SU-DHL-6 (cell line): ENCODE results near the gene PITPNC1.
A peak's percentile ranks its signal among the peaks of the same experiment; 100 is the strongest.
"Not testable (repeated sequence)": the region's sequence is repeated elsewhere in the genome, so short reads cannot be mapped to it uniquely, and the experiment has no call there.

Experiments
- H2AFZ ChIP-seq: fragments of 200-600 bp; sonication (generic); 2 replicates; pipeline ENCODE4 v1.6.1; 2014; ENCODE audit warnings: low read depth, mild to moderate bottlenecking, moderate library complexity, mixed read lengths, antibody characterized with exemption, low read length; ENCODE audit not compliant: severe bottlenecking
- H3F3A ChIP-seq: fragments of 200-600 bp; shearing (Covaris generic); 2 replicates; pipeline ENCODE4 v1.6.0; 2016; ENCODE audit warnings: antibody characterized with exemption, mild to moderate bottlenecking; ENCODE audit not compliant: insufficient read depth
- H3K27ac ChIP-seq: fragments of 200-600 bp; sonication (generic); 2 replicates; pipeline ENCODE4 v1.5.1; 2016; ENCODE audit warnings: low read depth, mild to moderate bottlenecking, low read length, moderate library complexity, mixed read lengths
- H3K27me3 ChIP-seq: fragments of 200-600 bp; sonication (generic), shearing (Covaris generic); 2 replicates; pipeline ENCODE4 v1.6.0; 2014; ENCODE audit warnings: mild to moderate bottlenecking, low read length
- H3K36me3 ChIP-seq: fragments of 200-600 bp; sonication (generic); 2 replicates; pipeline ENCODE4 v1.6.1; 2014; ENCODE audit warnings: mild to moderate bottlenecking, low read length, mixed read lengths
- H3K4me2 ChIP-seq: fragments of 300-600, 200-600 bp; shearing (Covaris generic), sonication (generic); 2 replicates; pipeline ENCODE4 v1.6.0; 2014; ENCODE audit warnings: low read length, low read depth, mild to moderate bottlenecking; ENCODE audit not compliant: poor library complexity, severe bottlenecking
- H3K4me3 ChIP-seq: fragments of 200-600 bp; sonication (generic); 2 replicates; pipeline ENCODE4 v1.5.1; 2014; ENCODE audit warnings: antibody characterized with exemption, low read length, mild to moderate bottlenecking, mixed read lengths; ENCODE audit not compliant: insufficient read depth, poor library complexity, severe bottlenecking
- H3K79me2 ChIP-seq: fragments of 200-600 bp; sonication (generic); 2 replicates; pipeline ENCODE4 v1.6.1; 2014; ENCODE audit warnings: mild to moderate bottlenecking, low read length, moderate library complexity; ENCODE audit not compliant: insufficient read depth
- H3K9ac ChIP-seq: fragments of 200-600 bp; sonication (generic); 2 replicates; pipeline ENCODE4 v1.7.0; 2014; ENCODE audit warnings: mild to moderate bottlenecking, low read length
- H3K9me2 ChIP-seq: fragments of 200-600 bp; sonication (generic); replicated peaks from 2 replicates; pipeline ENCODE4 v1.6.1; 2014; ENCODE audit warnings: low read length; ENCODE audit not compliant: insufficient read depth
- H3K9me3 ChIP-seq: fragments of 200-600 bp; sonication (generic); 2 replicates; pipeline ENCODE4 v1.6.1; 2014; ENCODE audit warnings: low read length, mixed read lengths; ENCODE audit not compliant: insufficient read depth
- H4K20me1 ChIP-seq: fragments of 200-600 bp; sonication (generic); 2 replicates; pipeline ENCODE4 v1.6.1; 2014; ENCODE audit warnings: low read depth, mild to moderate bottlenecking, antibody characterized with exemption, low read length, moderate library complexity, mixed read lengths
- CTCF ChIP-seq: fragments of 200-600 bp; sonication (generic); IDR thresholded peaks from one replicate; pipeline ENCODE4 v1.5.1; 2017; ENCODE audit warnings: antibody characterized with exemption, mild to moderate bottlenecking, low read length, moderate library complexity; ENCODE audit not compliant: insufficient read depth, poor library complexity, severe bottlenecking
- EZH2phosphoT487 ChIP-seq: fragments of 200-600 bp; sonication (generic), shearing (Covaris generic); conservative IDR thresholded peaks from 2 replicates; pipeline ENCODE4 v1.6.1; 2018; ENCODE audit warnings: mild to moderate bottlenecking, antibody characterized with exemption, low read length, moderate library complexity, mixed read lengths

The PITPNC1 gene

GRCh38 chr17:67471118-67471517 lies 94.0 kb downstream of the PITPNC1 start:
- Histone ChIP-seq H3K9ac (no peak overlapping the region), H3K27me3 (no peaks in the 10 kb centered on the region), H3K79me2 (no peaks in the 10 kb centered on the region), H3K27ac (no peak overlapping the region), H3K4me3 (no peak overlapping the region), H3K9me2 (no peaks in the 10 kb centered on the region), H3K36me3 (no peaks in the 10 kb centered on the region), H2AFZ (no peak overlapping the region), H3F3A (no peaks in the 10 kb centered on the region), H3K9me3 (no peaks in the 10 kb centered on the region), H4K20me1 (no peaks in the 10 kb centered on the region), H3K4me2 (no peak overlapping the region)
- TF ChIP-seq CTCF = no peak
- TF ChIP-seq EZH2phosphoT487 = no peak

DNA sequence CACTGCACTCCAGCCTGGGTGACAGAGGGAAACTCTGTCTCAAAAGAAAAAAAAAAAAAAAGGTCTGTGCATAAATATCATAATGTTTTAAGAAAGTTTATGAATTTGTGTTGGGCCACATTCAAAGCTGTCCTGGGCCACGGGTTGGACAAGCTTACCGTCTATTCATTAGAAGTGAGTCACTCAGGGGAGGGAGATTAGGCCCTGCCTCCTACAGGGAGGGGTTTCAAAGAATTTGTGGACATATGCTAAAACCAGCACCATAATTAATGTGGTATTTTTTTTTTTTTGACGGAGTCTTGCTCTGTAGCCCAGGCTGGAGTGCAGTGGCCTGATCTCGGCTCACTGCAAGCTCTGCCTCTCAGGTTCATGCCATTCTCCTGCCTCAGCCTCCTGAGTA lies 95.5 kb downstream of the PITPNC1 start:
- not testable (repeated sequence) for H3F3A ChIP-seq, H3K27me3 ChIP-seq, H2AFZ ChIP-seq, H3K9ac ChIP-seq, H3K79me2 ChIP-seq, H3K4me2 ChIP-seq, H4K20me1 ChIP-seq, H3K36me3 ChIP-seq, H3K9me2 ChIP-seq, H3K27ac ChIP-seq, H3K9me3 ChIP-seq, H3K4me3 ChIP-seq

GRCh38 chr17:67474081-67474661 lies 97.1 kb downstream of the PITPNC1 start:
- no peaks in the 10 kb centered on the region for H3K9me2 ChIP-seq
- no peak overlapping the region for H3K27ac ChIP-seq
- H3F3A ChIP-seq = no peaks in the 10 kb centered on the region
- no peaks in the 10 kb centered on the region for H3K36me3 ChIP-seq
- H3K9me3 ChIP-seq = no peaks in the 10 kb centered on the region
- H3K9ac ChIP-seq = no peak overlapping the region
- H3K4me2 ChIP-seq = no peak overlapping the region
- H2AFZ ChIP-seq = no peak overlapping the region
- H4K20me1 ChIP-seq = no peaks in the 10 kb centered on the region
- H3K27me3 ChIP-seq = no peaks in the 10 kb centered on the region
- TF ChIP-seq EZH2phosphoT487 (no peak), CTCF (no peak)
- no peak overlapping the region for H3K4me3 ChIP-seq
- no peaks in the 10 kb centered on the region for H3K79me2 ChIP-seq

DNA sequence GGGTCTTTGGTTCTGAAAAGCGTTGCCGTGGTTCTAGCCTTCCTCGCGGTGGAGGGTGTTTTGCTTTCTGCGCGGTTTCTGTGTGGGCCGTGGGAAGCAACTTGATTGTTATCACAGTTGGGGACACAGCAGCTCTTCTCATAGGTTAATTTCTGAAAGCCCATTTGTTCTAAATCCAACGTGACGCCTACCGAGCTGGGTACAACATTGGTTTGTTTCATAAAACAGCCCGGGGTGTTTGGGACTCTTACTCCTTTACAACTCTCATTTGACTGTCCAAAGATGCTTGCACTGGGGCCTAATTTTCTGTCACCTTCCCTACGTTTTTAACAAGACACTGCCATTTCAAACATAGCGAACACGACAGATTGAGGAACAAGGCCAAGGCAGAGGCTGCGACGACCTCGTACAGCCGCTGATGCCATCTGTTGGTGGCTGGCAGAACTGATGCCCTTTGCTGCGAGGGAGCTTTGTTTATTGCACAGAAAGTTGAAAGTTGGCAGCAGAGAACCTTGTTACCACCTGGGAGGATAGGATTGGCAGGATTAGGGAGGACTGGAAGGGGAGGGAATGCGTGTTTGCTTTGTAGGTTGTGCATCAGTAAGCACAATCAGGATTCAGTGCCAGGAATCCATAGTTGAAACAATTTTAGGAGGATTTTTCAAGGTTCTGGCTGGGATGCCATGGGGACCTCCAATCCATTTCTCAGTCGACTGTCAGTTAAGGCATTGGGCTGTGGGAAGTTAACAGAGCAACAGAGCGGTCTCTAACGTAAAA lies 98.3 kb downstream of the PITPNC1 start:
- Histone ChIP-seq H4K20me1 (no peaks in the 10 kb centered on the region), H3K27me3 (no peaks in the 10 kb centered on the region), H3K4me2 (no peak overlapping the region), H3K9ac (no peak overlapping the region), H3K36me3 (no peaks in the 10 kb centered on the region), H3K9me2 (no peaks in the 10 kb centered on the region), H3K9me3 (no peaks in the 10 kb centered on the region), H3F3A (no peaks in the 10 kb centered on the region), H2AFZ (no peak overlapping the region), H3K27ac (no peak overlapping the region), H3K79me2 (no peaks in the 10 kb centered on the region), H3K4me3 (no peak overlapping the region)
- TF ChIP-seq CTCF (peak; percentile 91), EZH2phosphoT487 (no peak)
